Stimulated activated naive B cell treated with anti-CD40 and anti-IgM and Interleukin-4, amounts not matched to agents 10 μg/mL and 1 μg/mL and 100 μg/mL, for 72 hours (primary cell): Measurements from ENCODE around the gene PARD6G.

ENCODE experiments used
- ATAC-seq, 2 donors: fragments of 150-1000 bp; cut with Tn5 transposase; replicated peaks; 2 replicates each; pipeline ENCODE4 v1.10.0; 2021; ENCODE audit warnings: moderate library complexity in 1 of 2
- DNase-seq: peaks from one replicate; pipeline ENCODE4 v3.0.0; 2021
- H3K27ac Mint-ChIP-seq: one replicate; pipeline ENCODE4 v1.8.0; 2022; ENCODE audit warnings: mild to moderate bottlenecking, mixed read lengths
- H3K27me3 Mint-ChIP-seq, 2 donors: one replicate each; pipeline ENCODE4 v1.8.0; 2022; ENCODE audit warnings: mixed read lengths in 2 of 2
- H3K36me3 Mint-ChIP-seq, 2 donors: one replicate each; pipeline ENCODE4 v1.8.0; 2022; ENCODE audit warnings: mixed read lengths in 2 of 2, mild to moderate bottlenecking in 1 of 2
- H3K4me1 Mint-ChIP-seq, 2 donors: one replicate each; pipeline ENCODE4 v1.8.0; 2022; ENCODE audit warnings: mixed read lengths in 2 of 2, mild to moderate bottlenecking in 1 of 2
- H3K4me3 Mint-ChIP-seq, 2 donors: one replicate each; pipeline ENCODE4 v1.8.0; 2022; ENCODE audit warnings: mild to moderate bottlenecking in 2 of 2, mixed read lengths in 2 of 2, moderate library complexity in 1 of 2
- H3K9me3 Mint-ChIP-seq, 2 donors: one replicate each; pipeline ENCODE4 v1.8.0; 2022; ENCODE audit warnings: mixed read lengths in 2 of 2, mild to moderate bottlenecking in 1 of 2

The PARD6G gene

DNA sequence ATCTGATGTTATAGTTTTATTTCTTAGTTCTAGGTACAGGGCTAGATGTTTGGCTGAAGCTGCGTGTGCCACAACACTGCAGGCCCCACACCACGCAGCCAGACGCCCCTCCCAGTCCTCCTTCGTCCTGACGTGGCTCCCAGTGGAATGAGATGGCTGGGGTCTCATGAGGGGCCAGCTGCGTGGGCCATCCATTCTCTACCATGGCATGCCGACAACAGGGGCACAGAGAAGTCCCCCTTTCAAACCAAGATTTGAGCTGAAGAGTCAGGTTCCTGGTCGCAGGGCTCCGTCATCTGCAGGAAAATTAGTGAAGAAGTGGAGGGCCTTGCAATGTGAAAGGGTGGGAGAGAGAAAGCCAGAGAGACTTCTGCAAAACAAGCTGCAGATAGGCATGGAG, 64.5 kb downstream of the PARD6G start:
- no peak overlapping the region for H3K27ac Mint-ChIP-seq
- H3K27me3 Mint-ChIP-seq = peaks cover 24 to 28% of the 10 kb centered on the region in 2 donors
- peaks cover 4 to 9% of the 10 kb centered on the region in 2 donors for H3K9me3 Mint-ChIP-seq
- H3K4me1 Mint-ChIP-seq = peaks cover 0 to 2% of the 10 kb centered on the region in 2 donors
- DNase-seq = no peak
- no peaks in the 10 kb centered on the region for H3K36me3 Mint-ChIP-seq
- ATAC-seq = no peak
- H3K4me3 Mint-ChIP-seq = no peak overlapping the region

DNA sequence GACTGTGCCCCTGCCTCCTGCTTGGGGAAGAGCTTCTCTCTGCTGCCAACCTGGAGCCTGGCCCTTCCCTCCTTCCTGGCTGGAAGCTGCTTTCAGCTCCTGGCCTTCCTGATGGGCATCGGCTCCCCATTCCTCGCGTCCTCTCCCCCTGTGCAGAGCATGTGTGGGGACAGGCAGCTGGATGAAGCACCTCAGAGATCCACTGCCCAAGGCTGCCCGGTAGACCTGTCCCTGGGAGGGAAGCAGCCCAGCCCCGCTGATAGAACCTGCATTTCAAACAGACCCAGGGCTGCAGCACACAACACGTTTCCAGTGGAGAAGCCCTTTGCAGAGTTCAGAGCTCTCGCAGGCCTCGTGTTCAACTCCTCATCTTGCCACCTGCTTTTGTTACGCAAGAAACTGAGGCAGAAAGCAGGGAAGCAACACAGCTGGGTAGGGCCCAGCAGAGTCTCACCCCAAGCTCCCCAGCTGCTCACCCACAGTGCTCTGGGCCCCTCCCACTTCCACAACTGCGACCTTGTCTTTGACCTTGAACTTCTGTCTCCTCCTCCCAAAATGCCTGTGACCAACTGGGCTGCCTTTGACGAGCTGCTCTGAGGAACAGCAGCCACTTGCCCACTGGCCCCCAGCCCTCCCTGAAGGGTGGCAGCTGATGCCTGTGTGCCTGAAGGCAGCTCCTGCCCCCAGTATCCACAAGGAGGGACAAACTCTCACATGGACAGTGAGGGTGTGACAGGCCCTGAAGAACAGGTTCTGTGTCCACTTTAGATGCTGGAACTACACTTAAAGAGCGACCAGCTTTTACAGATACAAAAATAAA, 65.5 kb downstream of the PARD6G start:
- Mint-ChIP-seq H3K36me3 (no peaks in the 10 kb centered on the region), H3K9me3 (peaks cover 4 to 15% of the 10 kb centered on the region in 2 donors), H3K27me3 (peaks cover 32 to 38% of the 10 kb centered on the region in 2 donors), H3K27ac (no peak overlapping the region), H3K4me3 (no peak overlapping the region), H3K4me1 (peaks cover 0 to 2% of the 10 kb centered on the region in 2 donors)
- ATAC-seq = no peak
- DNase-seq = no peak

DNA sequence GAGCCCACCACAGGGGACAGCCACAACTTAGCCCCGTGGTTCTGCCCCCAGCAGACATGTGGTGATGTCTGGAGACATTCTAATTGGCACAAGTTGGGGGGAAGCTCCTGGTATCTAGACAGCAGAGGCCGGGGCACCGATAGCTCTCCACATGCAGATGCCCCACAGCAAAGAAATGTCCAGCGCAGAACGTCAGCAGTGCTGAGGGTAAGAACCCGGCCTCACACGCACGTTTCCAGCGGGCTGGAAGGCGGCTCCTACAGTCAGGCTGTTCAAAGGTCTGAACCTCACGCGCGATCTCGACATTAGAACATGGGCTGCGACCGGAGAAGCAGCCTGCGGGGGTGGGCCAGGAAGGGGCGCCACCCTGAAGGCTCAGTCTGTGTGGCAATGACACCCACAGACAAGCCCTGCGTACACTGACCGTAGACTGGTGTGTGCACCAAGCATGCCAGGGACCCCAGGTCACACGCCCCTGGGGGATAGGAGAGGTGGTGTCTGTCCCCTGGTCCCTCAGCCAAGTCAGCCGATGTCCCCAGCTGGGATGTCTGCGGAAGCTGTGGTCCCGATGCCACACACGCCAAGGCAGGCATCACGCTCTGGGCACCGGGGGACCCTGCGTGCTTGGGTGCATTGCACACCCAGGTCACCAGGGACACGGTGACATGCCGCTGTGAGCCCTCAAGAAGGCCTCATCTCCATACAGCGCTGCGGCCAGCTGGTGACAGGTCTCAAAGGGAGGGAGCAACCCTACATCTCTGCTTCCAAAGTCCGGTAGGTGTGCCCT, 66.3 kb downstream of the PARD6G start:
- DNase-seq (no peak), ATAC-seq (no peak)
- H3K27ac Mint-ChIP-seq = no peak overlapping the region
- peaks cover 1 to 10% of the 10 kb centered on the region in 2 donors for H3K9me3 Mint-ChIP-seq
- H3K4me3 Mint-ChIP-seq = no peak overlapping the region
- H3K27me3 Mint-ChIP-seq = peaks cover 40 to 41% of the 10 kb centered on the region in 2 donors
- H3K36me3 Mint-ChIP-seq = no peaks in the 10 kb centered on the region
- peaks cover 0 to 2% of the 10 kb centered on the region in 2 donors for H3K4me1 Mint-ChIP-seq

DNA sequence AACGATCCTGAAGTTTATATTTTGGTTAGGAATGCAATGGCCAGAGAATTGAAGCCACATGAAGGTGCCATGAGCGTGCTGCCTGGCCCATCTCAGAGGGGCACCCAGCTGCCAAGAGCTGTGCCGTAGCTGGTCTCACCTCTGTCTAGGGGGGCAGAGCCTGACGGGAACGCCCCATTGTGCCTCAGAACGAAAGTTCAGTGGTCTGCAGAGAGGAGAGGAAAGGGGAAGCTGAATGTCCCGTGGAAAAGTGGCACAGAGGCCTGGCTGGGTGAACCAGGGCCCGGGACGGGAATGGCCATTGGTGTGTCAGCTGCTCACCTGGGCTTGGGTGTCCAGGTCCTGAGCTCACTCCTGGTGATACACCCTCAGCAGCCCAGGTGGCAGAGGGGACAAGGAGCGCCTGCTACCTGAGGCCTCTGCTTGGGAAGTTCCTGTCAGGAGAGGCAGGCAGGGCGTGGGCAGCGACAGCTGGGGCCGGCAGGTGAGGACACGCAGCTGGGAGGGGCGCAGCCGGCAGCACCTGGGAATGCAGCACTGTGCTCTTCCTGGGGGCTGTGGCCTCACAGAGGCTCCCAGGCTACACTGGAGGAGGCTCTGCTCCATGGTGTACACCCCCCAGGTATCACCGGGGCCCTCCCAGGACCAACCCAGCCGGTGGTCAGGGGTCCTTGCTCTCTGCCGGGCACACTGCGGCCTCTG, 67.3 kb downstream of the PARD6G start:
- Mint-ChIP-seq H3K27me3 (peaks cover 43 to 46% of the 10 kb centered on the region in 2 donors), H3K36me3 (no peaks in the 10 kb centered on the region), H3K9me3 (peaks cover 0 to 5% of the 10 kb centered on the region in 2 donors), H3K4me1 (peaks cover 0 to 2% of the 10 kb centered on the region in 2 donors), H3K27ac (no peak overlapping the region), H3K4me3 (no peak overlapping the region)
- no peak for DNase-seq
- peak; percentile 36 to 38 for ATAC-seq

DNA sequence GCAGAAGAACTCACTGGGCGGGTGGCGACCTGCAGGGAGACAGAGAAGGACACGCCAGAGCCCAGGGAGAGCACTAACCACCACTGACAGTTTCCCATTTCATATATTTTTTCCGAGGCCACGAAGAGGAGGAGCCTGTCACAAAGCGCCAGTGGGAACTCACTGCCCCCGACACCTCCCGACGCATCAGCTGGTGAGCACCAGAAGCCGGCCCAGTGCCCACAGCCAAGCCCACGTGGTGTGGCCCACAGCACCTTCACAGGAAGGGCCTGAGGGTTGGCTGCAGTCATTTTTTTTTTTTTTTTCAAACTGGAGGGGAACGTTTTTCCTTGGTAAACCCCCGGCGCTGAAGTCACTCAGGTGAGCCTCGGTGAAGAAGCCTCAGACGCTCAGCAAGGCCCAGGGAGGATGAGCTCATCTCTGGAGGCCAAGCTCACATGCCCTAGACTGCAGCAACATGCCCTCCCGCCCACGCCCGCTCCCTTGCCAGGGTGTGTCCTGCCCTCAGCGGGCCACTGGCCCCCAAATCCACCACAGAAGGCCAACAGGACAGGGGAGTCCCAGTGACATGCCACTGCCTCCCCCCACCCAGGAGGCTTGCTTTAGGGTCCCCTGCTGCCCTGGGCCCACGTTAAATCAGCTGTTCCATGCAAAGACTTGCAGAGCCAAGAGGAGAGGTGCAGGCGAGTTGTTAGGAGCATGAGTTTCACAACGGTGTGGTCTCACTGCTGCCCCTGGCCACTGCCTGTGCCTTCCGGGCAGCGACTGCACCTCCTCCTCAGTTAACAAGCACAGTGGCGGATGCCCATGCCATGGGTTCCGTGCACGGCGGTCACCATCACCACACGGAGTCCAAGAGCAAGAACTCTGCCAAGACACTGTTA, 68.1 kb downstream of the PARD6G start:
- peaks cover 44 to 52% of the 10 kb centered on the region in 2 donors for H3K27me3 Mint-ChIP-seq
- peaks cover 0 to 2% of the 10 kb centered on the region in 2 donors for H3K4me1 Mint-ChIP-seq
- no peak overlapping the region for H3K4me3 Mint-ChIP-seq
- ATAC-seq (no peak), DNase-seq (no peak)
- H3K36me3 Mint-ChIP-seq = no peaks in the 10 kb centered on the region
- H3K27ac Mint-ChIP-seq = no peak overlapping the region
- peaks cover 0 to 5% of the 10 kb centered on the region in 2 donors for H3K9me3 Mint-ChIP-seq

DNA sequence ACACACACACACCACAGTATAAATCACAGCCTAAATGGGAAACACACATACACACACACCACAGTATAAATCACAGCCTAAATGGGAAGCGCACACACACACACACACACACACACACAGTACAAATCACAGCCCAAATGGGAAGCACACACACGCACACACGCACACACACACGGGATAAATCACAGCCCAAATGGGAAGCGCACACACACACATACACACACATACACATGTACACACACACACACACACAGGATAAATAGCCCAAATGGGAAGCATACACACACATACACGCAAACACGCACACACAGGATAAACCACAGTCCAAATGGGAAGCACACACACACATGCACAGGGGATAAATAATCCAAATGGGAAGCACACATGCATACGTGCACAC, 70.2 kb downstream of the PARD6G start:
- ATAC-seq = no peak
- H3K36me3 Mint-ChIP-seq = no peaks in the 10 kb centered on the region
- H3K27ac Mint-ChIP-seq = no peak overlapping the region
- no peak for DNase-seq
- no peak overlapping the region for H3K4me3 Mint-ChIP-seq
- H3K9me3 Mint-ChIP-seq = peaks cover 0 to 5% of the 10 kb centered on the region in 2 donors
- peaks cover 43 to 64% of the 10 kb centered on the region in 2 donors for H3K27me3 Mint-ChIP-seq
- H3K4me1 Mint-ChIP-seq = peaks cover 0 to 2% of the 10 kb centered on the region in 2 donors

DNA sequence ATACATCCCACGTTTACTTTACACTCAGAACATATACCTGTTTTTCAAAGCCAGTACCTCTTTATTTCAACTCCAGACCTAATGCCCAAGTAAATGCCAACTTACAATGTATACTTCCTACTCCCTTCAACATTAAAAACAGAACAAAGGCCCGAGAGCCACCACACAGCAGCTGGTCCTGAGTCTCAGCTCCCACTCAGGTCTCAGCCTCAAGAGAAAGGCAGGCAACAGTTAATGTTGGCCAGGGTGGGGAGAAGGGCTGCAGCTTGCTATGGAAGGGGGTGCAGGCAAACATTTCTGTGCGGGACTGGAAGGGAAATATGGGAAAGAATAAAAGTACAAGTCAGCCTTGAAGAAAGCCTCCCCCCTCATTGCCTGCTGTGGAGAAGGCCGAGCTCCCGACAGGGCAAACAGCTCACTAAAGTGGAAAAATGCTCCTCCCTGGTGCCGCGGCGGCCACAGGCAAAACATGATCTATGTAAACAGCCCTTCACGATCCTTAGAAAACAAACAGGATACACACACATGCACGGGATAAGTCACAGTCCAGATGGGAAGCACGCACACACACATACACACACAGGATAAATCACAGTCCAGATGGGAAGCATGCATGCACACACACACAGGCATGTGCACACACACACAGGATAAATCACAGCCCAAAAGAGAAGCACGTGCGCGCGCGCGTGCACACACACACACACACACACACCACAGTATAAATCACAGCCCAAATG, 70.8 kb downstream of the PARD6G start:
- H3K9me3 Mint-ChIP-seq = peaks cover 0 to 5% of the 10 kb centered on the region in 2 donors
- no peaks in the 10 kb centered on the region for H3K36me3 Mint-ChIP-seq
- H3K4me1 Mint-ChIP-seq = peaks cover 3 to 5% of the 10 kb centered on the region in 2 donors
- ATAC-seq = no peak
- H3K27me3 Mint-ChIP-seq = peaks cover 42 to 67% of the 10 kb centered on the region in 2 donors
- no peak overlapping the region for H3K4me3 Mint-ChIP-seq
- no peak for DNase-seq
- H3K27ac Mint-ChIP-seq = no peak overlapping the region

DNA sequence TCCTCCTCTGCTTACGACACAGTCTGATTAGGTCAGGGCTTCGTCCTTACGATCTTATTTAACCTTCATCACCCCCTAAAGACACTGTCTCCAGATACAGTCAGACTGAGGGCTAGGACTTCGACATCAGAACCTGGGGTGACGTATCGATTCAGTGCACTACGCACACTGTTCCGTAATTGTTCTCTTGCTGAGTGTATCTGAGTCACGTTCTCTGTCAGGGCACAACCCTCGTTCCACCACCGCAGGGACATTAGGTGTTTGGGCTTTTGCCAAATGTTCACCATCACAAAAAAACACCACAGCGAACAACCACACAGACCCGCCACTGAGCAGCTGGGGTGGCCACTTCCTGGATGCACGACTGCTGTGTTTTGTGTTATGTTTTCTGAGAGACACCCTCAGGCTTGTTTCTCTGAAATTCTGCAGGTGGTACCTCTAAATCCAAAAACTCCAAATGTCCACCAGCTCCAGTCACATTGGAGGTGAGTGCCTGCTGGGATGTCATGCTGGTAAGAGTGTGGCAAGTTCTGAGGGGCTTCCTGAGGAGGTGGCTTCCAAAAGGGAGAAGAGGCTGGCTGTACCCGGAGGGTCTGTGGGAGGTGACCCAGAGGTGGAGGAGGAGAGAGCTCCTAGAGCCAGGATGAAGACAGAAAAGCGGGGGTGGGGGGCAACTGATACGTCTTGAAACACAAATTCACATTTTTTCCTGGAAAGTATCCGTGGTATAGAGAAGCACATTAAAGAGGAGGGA, 71.7 kb downstream of the PARD6G start:
- Mint-ChIP-seq H3K36me3 (no peaks in the 10 kb centered on the region), H3K4me1 (peaks cover 7 to 9% of the 10 kb centered on the region in 2 donors), H3K27ac (no peak overlapping the region), H3K9me3 (peaks cover 0 to 5% of the 10 kb centered on the region in 2 donors), H3K4me3 (no peak overlapping the region), H3K27me3 (peaks cover 45 to 73% of the 10 kb centered on the region in 2 donors)
- DNase-seq (no peak), ATAC-seq (no peak)

DNA sequence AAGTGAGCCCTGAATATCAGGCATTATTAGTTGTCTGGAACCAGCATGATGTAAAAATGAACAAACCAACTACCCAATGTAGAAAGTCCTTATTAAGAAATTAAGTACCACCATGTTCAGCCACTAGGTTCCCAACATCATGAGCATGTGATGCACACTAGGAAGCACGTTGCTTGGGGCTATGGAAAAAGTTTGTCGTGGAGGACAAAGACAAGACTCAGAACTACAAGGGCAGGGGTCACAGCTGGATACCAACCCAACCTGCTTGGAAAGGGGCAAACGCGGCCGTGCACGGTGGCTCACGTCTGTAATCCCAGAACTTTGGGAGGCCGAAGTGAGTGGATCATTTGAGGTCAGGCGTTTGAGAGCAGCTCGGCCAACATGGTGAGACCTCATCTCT, 74.3 kb downstream of the PARD6G start:
- Mint-ChIP-seq H3K36me3 (no peaks in the 10 kb centered on the region), H3K9me3 (peaks cover 0 to 5% of the 10 kb centered on the region in 2 donors), H3K27ac (no peak overlapping the region), H3K27me3 (peaks cover 51 to 78% of the 10 kb centered on the region in 2 donors), H3K4me3 (no peak overlapping the region), H3K4me1 (peaks cover 5 to 9% of the 10 kb centered on the region in 2 donors)
- ATAC-seq (no peak), DNase-seq (no peak)

DNA sequence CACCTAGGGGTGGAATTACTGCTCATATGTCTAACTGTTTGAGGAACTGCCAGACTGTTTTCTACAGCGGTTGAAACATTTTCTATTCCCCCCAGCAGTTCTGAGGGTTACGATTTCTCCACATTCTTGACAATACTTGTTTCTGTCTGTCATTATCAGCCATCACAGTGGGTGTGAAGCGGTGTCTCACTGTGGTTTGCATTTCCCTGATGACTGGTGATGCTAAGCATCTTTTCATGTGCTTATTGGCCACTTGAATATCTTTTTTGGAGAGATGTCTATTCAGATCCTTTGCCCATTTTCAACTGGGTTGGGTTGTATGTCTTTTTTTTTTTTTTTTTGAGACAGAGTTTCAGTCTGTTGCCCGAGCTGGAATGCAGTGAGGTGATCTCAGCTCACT, 75.3 kb downstream of the PARD6G start:
- no peak for DNase-seq

DNA sequence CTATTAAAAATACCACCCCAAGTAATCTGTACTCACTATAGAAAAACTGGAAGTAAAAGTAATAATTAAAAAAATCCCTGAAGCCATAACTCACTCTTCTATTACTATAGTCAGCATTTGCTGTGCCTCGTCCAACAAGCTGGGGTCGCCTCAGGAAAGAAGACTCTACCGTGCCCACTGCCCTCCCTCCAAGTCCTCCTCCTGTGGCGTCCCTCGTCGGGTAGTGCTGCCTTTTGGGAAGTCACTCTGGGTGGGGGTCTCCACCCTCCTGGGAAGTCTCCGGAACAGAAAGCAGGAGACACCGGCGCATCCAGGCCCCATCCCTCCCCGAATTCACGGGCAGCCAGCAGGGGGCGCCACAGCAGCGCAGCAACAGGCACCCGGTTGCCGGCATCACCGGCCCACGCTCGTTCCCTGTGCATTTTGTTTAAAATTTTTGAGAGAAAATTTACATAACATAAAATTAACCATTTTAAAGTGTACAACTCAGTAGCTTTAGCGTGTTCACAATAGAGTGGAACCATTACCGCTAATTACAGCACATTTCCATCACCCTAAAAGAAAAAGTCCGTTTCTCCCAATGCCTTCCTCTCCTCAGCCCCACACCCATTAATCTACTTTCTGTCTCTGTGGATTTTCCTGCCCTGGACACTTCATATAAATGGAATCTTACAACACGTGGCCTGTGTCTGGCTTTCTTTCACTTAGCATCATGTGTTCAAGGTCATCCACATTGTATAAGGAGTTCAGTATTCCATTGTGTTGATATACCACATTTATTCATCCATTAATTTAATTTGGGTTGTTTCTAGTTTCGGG, 76.1 kb downstream of the PARD6G start:
- peaks cover 5 to 9% of the 10 kb centered on the region in 2 donors for H3K4me1 Mint-ChIP-seq
- H3K36me3 Mint-ChIP-seq = no peaks in the 10 kb centered on the region
- H3K27ac Mint-ChIP-seq = no peak overlapping the region
- no peak overlapping the region for H3K4me3 Mint-ChIP-seq
- peaks cover 45 to 64% of the 10 kb centered on the region in 2 donors for H3K27me3 Mint-ChIP-seq
- ATAC-seq (peak; percentile 43 to 56), DNase-seq (no peak)
- H3K9me3 Mint-ChIP-seq = peaks cover under 1 to 5% of the 10 kb centered on the region in 2 donors

More for the DNA sequence above, 75.3 kb downstream of the PARD6G start:
- peaks cover under 1% of the 10 kb centered on the region in 2 donors for H3K9me3 Mint-ChIP-seq
- H3K4me3 Mint-ChIP-seq = no peak overlapping the region
- ATAC-seq = no peak
- no peaks in the 10 kb centered on the region for H3K36me3 Mint-ChIP-seq
- no peak overlapping the region for H3K27ac Mint-ChIP-seq
- H3K27me3 Mint-ChIP-seq = peaks cover 49 to 72% of the 10 kb centered on the region in 2 donors
- peaks cover 5 to 9% of the 10 kb centered on the region in 2 donors for H3K4me1 Mint-ChIP-seq
